ENCODE measurements around the gene WDFY2. TPM values are rescaled to one million over a fixed set of nuclear protein-coding genes. Genes with fewer than 3 reads are reported as not detected.

The WDFY2 gene
- total and polyA plus RNA-seq, 10 of the 15 experiments (the other 5 are each of a cell fraction or from before 2014, with no cell fraction given), result 2.1 to 13.0 (median 8.1) TPM

- Histone ChIP-seq H3K4me3 (no peak overlapping the region), H3K27me3 (replicated peaks in 1 of 2; ENCODE audit: control insufficient read depth in 2 of 2, insufficient read depth in 2 of 2, low read length in 1 of 2) (no peaks in the 10 kb centered on the region), H3K27ac (ENCODE audit: control insufficient read depth, insufficient read depth) (no peak overlapping the region), H4K20me1 (ENCODE audit: control insufficient read depth, insufficient read depth) (no peaks in the 10 kb centered on the region), H3K4me2 (ENCODE audit: control insufficient read depth, insufficient read depth) (no peak overlapping the region), H3K4me1 (ENCODE audit: control insufficient read depth, insufficient read depth, low read length) (no peaks in the 10 kb centered on the region), H3K9me3 (replicated peaks; ENCODE audit: control insufficient read depth, insufficient read depth, low read length) (no peaks in the 10 kb centered on the region), H3K36me3 (ENCODE audit: control insufficient read depth in 2 of 2, insufficient read depth in 2 of 2, low read length in 1 of 2) (no peaks in the 10 kb centered on the region), H2AFZ (ENCODE audit: control insufficient read depth, low read depth, low read length) (no peak overlapping the region), H3K9ac (ENCODE audit: control insufficient read depth, insufficient read depth, low read length) (no peak overlapping the region), H3K79me2 (ENCODE audit: control insufficient read depth, insufficient read depth, low read length) (no peaks in the 10 kb centered on the region)
- ATAC-seq (no peak), FAIRE-seq (no peak), DNase-seq (ENCODE audit: low read depth, low spot score) (no peak)
- no TSS peak for BruUV-seq (replicated peaks)
- ChIA-PET SMC1A (ENCODE audit: uncharacterized antibody, unreplicated experiment) (interaction anchor here (0.6 to 2.0 kb wide), 3 partner anchors 12 to 514 kb away, joined by 3 to 4 read pairs (median 3); no protein-coding TSS in a partner anchor), RAD21 (ENCODE audit: unreplicated experiment) (no interaction called here), POLR2A (no interaction called here), CTCF (no interaction called here)
- in situ Hi-C loops (cut with MboI), result no loop called here
- 49% methylated on average over 2 of the region's 2 CpGs for WGBS (ENCODE audit: insufficient coverage, insufficient replicate concordance, low lambda C conversion rate, missing lambda C conversion rate)
- intact Hi-C loops (cut with micrococcal nuclease; ENCODE audit: unreplicated experiment), result no loop called here
- TF ChIP-seq NBN (IDR thresholded peaks at IDR 0.05), result no peak
- TF ChIP-seq HDAC6 (IDR thresholded peaks at IDR 0.05; ENCODE audit: unreplicated experiment), result no peak
- no peak for TF ChIP-seq NR2C2 (IDR thresholded peaks at IDR 0.05; ENCODE audit: borderline replicate concordance, control insufficient read depth, insufficient read length, low read depth)
- no peak for TF ChIP-seq SUZ12 (IDR thresholded peaks at IDR 0.05; ENCODE audit: unreplicated experiment)
- no peak for TF ChIP-seq RUNX3 (IDR thresholded peaks at IDR 0.05; ENCODE audit: low read length)
- no peak for TF ChIP-seq ZBED1 (IDR thresholded peaks at IDR 0.05; ENCODE audit: borderline replicate concordance)
- no peak for TF ChIP-seq NFXL1 (IDR thresholded peaks at IDR 0.05; ENCODE audit: borderline replicate concordance)
- no peak for TF ChIP-seq NFIC (IDR thresholded peaks at IDR 0.05; ENCODE audit: low read depth, low read length)
- no peak for TF ChIP-seq TARDBP (IDR thresholded peaks at IDR 0.05; ENCODE audit: borderline replicate concordance)
- TF ChIP-seq E2F8 (IDR thresholded peaks at IDR 0.05; ENCODE audit: low read depth, partially characterized antibody), result no peak
- no peak for TF ChIP-seq NFYA (IDR thresholded peaks at IDR 0.05; ENCODE audit: borderline replicate concordance, low read depth, low read length)
- no peak for TF ChIP-seq EED (IDR thresholded peaks at IDR 0.05; ENCODE audit: low read depth)
- TF ChIP-seq ZBTB11 (CRISPR knock-in tag; IDR thresholded peaks at IDR 0.05), result no peak
- no peak for TF ChIP-seq ZBTB4 (CRISPR knock-in tag; IDR thresholded peaks at IDR 0.05)
These were observed 44.4 kb upstream of the WDFY2 start for GRCh38 chr13:51539887-51540286.

All from GM12878 (cell line).